ENCODE measurements around the gene ANKK1.

Gene ANKK1, protein sequence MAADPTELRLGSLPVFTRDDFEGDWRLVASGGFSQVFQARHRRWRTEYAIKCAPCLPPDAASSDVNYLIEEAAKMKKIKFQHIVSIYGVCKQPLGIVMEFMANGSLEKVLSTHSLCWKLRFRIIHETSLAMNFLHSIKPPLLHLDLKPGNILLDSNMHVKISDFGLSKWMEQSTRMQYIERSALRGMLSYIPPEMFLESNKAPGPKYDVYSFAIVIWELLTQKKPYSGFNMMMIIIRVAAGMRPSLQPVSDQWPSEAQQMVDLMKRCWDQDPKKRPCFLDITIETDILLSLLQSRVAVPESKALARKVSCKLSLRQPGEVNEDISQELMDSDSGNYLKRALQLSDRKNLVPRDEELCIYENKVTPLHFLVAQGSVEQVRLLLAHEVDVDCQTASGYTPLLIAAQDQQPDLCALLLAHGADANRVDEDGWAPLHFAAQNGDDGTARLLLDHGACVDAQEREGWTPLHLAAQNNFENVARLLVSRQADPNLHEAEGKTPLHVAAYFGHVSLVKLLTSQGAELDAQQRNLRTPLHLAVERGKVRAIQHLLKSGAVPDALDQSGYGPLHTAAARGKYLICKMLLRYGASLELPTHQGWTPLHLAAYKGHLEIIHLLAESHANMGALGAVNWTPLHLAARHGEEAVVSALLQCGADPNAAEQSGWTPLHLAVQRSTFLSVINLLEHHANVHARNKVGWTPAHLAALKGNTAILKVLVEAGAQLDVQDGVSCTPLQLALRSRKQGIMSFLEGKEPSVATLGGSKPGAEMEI

DNA sequence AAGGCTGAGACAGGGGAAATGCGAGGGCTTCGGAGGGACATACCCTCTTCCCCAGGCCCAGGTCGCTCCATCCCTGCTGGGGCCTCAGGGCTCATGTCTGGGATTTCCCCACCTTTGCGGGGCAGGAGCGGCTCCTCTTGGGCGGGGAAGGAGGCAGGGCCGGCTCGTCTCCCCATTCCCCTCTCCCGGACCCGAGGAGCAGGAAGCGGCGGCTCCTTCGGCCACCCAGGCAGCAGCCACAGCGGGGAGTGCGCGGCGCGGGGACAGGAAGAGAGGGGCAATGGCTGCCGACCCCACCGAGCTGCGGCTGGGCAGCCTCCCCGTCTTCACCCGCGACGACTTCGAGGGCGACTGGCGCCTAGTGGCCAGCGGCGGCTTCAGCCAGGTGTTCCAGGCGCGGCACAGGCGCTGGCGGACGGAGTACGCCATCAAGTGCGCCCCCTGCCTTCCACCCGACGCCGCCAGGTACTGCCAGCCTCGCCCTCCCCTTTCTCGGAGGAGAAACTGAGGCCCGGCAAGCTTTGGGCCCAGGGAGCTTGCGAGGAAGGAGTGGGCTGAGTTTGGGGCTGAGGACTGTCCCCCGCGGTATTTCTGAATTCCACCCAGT, at the start of gene ANKK1:
Gene ANKK1, plus strand, starts transcription at position 175 of the 607 bp plus-strand sequence. Its CDS starts 106 bp downstream, at position 281.
- peak within 1 kb of the TSS; percentile 20 for H3K4me3 ChIP-seq (ENCODE audit: low read length)
- DNase-seq (ENCODE audit: low read depth) = no peak
- TF ChIP-seq, protein P1, sequence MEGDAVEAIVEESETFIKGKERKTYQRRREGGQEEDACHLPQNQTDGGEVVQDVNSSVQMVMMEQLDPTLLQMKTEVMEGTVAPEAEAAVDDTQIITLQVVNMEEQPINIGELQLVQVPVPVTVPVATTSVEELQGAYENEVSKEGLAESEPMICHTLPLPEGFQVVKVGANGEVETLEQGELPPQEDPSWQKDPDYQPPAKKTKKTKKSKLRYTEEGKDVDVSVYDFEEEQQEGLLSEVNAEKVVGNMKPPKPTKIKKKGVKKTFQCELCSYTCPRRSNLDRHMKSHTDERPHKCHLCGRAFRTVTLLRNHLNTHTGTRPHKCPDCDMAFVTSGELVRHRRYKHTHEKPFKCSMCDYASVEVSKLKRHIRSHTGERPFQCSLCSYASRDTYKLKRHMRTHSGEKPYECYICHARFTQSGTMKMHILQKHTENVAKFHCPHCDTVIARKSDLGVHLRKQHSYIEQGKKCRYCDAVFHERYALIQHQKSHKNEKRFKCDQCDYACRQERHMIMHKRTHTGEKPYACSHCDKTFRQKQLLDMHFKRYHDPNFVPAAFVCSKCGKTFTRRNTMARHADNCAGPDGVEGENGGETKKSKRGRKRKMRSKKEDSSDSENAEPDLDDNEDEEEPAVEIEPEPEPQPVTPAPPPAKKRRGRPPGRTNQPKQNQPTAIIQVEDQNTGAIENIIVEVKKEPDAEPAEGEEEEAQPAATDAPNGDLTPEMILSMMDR (conservative IDR thresholded peaks at IDR 0.05; ENCODE audit: low read depth, low read length) = peak; percentile 43

GRCh38 chr11:113338730-113339129, 48.8 kb upstream of the ANKK1 start:
- TF ChIP-seq, protein P1 (conservative IDR thresholded peaks at IDR 0.05; ENCODE audit: low read depth, low read length) = no peak
- H3K4me3 ChIP-seq (ENCODE audit: low read length) = no peak overlapping the region
- DNase-seq (ENCODE audit: low read depth) = no peak

- TF ChIP-seq, protein P1 (conservative IDR thresholded peaks at IDR 0.05; ENCODE audit: low read depth, low read length) = no peak
These were observed 47.5 kb upstream of the ANKK1 start for GRCh38 chr11:113339929-113340589.

DNA sequence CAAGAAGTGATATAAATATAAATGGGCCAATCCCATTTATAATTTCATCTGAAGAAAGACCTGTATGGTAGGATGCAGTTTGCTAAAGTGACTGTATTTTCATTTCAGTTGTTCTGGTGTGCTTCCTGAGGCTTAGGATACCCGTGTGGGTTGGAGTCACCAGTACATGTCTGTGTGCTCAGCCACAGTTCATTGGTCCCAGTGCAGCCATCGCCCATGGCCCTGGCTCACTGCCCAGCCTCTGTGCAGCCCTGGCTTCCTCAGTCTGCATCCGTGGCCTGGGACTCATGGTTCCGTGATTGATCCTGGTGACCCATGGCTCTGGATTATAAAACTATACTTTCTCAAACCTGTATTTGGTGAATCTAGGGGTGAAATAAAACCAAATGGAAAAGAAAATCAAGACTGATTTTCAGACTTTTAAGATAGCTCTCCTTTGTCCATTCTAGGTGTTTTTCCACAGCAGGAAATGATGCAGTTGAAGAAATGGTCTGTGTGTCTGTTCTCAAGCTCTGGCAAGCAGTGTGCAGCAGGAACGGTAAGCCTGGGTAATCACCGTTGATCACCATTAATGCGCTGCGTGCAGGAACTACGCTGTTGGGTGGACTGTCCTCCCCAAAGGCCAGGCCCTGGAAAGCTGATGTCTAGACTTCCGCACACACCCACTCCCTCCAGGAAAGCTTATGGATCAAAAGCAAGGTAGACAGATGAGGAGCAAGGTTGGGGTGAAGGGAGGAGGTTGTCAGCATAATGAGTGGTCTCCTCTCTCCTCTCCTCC, 46.0 kb upstream of the ANKK1 start:
- no peak for DNase-seq (ENCODE audit: low read depth)
- no peak overlapping the region for H3K4me3 ChIP-seq (ENCODE audit: low read length)
- TF ChIP-seq, protein P1 (conservative IDR thresholded peaks at IDR 0.05; ENCODE audit: low read depth, low read length) = no peak

More at GRCh38 chr11:113339929-113340589, 47.5 kb upstream of the ANKK1 start:
- H3K4me3 ChIP-seq (ENCODE audit: low read length) = no peak overlapping the region
- DNase-seq (ENCODE audit: low read depth) = no peak

DNA sequence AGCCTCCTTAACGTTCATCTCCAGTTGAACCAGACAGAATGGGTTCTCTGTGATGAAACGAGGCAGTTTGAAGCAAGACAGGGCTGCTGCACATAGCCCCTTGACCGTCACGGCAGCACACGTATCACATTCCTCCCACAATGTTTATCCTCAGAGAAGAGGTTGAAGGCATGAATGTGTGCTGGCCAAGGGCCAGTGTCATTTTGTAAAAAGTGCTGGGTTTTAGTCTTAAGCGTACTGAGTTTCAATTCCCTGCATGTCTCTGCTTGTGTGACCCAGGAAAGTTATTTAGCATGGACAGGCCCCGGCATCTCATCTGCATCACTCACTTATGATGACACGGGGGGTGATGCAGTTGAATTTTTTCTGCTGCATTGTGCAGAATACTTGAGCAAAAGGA, 41.6 kb upstream of the ANKK1 start:
- H3K4me3 ChIP-seq (ENCODE audit: low read length) = no peak overlapping the region
- TF ChIP-seq, protein P1 (conservative IDR thresholded peaks at IDR 0.05; ENCODE audit: low read depth, low read length) = no peak
- no peak for DNase-seq (ENCODE audit: low read depth)

DNA sequence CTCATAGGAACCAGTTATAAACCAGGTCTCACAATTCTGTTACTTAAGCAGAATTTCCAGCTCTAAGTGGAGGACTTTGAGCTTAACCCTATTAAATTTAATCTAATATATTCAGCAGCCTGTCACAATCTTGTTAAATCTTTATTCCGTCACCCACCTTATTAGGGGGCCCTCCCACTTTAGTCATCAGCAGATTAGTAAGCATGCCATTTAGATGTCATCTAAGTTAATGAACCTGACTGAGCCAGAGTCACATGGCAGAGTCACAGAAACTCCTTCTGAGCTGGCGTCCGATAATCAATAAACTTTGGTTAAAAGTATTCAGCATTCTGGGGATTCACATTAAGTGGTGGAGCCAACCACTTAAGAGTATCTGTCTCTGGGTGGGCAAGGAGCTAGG, 38.1 kb upstream of the ANKK1 start:
- peak; percentile 35 for DNase-seq (ENCODE audit: low read depth)
- H3K4me3 ChIP-seq (ENCODE audit: low read length) = no peak overlapping the region
- TF ChIP-seq, protein P1 (conservative IDR thresholded peaks at IDR 0.05; ENCODE audit: low read depth, low read length) = no peak
